GM18511 (cell line): ENCODE results near the gene PPM1N.
A peak's percentile ranks its signal among the peaks of the same experiment; 100 is the strongest.

Source experiments
- ATAC-seq: cut with Tn5 transposase; IDR thresholded peaks from one replicate; pipeline ENCODE4 v1.9.1; 2021; ENCODE audit warnings: mild to moderate bottlenecking, moderate library complexity; ENCODE audit not compliant: unreplicated experiment

PPM1N gene

GRCh38 chr19:45469945-45470761 lies 28.1 kb upstream of the PPM1N start:
- no peak for ATAC-seq

GRCh38 chr19:45470762-45471081 lies 27.5 kb upstream of the PPM1N start:
- ATAC-seq = no peak

DNA sequence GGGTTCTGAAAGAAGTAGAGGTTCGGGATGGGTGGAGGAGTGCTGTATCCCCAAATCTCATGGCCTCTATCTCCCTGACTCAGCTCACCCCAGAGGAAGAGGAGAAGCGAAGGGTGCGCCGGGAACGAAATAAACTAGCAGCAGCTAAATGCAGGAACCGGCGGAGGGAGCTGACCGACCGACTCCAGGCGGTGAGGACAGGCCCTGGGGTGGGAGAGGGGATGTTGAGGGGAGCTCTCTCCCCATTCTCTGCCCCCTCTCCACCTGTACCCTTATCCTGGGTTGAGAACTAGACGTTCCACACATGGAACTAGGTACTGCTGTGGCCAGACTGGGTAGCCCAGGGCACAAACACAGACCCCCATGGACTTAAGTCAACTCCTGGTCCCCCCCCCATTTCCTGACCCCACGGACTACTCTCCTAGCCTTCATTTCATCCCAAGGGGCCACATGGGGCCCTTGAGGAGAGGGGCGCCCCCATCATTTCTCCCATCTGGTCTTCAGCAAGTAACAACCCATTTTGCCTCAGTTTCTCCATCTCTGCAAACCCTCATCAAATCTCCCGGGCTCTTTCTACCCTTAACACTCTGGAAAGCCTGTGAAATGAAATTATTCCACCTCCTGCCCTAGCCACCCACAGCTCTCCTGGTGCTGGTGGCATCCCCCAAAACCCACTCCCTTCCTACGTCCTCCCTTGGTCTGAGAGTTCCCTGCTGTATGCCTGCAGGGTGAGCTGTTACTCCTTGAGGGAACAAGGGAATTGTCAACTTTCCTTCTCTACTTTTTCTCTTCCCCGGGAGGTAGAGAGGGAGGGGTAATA lies 26.9 kb upstream of the PPM1N start:
- ATAC-seq = no peak

DNA sequence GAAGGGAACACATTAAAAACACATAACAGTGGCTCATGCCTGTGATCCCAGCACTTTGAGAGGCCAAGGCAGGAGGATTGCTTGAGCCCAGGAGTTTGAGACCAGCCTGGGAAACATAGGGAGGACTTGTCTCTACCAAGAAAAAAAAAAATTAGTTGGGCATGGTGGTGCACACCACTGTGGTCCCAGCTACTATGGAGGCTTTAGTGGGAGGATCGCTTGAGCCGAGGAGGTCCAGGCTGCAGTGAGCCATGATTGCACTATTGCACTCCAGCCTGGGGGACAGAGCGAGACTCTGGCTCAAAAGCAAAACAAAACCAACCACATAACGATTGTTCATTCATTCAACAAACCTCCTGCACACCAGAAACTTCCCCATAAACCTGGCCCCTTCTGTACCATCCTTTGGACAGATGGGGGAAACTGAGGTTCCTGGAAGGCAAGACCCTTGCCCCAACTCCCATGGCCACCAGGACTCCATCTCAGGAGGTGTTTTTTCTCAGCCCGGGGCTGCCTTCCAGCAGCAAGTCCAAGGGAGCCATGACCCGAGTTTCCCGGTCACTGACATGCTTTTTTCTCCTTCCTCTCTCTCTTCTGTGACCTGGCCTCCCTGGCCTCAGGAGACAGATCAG lies 26.2 kb upstream of the PPM1N start:
- ATAC-seq = no peak

DNA sequence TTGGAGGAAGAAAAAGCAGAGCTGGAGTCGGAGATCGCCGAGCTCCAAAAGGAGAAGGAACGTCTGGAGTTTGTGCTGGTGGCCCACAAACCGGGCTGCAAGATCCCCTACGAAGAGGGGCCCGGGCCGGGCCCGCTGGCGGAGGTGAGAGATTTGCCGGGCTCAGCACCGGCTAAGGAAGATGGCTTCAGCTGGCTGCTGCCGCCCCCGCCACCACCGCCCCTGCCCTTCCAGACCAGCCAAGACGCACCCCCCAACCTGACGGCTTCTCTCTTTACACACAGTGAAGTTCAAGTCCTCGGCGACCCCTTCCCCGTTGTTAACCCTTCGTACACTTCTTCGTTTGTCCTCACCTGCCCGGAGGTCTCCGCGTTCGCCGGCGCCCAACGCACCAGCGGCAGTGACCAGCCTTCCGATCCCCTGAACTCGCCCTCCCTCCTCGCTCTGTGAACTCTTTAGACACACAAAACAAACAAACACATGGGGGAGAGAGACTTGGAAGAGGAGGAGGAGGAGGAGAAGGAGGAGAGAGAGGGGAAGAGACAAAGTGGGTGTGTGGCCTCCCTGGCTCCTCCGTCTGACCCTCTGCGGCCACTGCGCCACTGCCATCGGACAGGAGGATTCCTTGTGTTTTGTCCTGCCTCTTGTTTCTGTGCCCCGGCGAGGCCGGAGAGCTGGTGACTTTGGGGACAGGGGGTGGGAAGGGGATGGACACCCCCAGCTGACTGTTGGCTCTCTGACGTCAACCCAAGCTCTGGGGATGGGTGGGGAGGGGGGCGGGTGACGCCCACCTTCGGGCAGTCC lies 25.5 kb upstream of the PPM1N start:
- no peak for ATAC-seq

- ATAC-seq = no peak
Measured at GRCh38 chr19:45473367-45473681, 24.9 kb upstream of the PPM1N start.

- ATAC-seq = no peak
Measured at GRCh38 chr19:45473682-45474605, 24.3 kb upstream of the PPM1N start.

DNA sequence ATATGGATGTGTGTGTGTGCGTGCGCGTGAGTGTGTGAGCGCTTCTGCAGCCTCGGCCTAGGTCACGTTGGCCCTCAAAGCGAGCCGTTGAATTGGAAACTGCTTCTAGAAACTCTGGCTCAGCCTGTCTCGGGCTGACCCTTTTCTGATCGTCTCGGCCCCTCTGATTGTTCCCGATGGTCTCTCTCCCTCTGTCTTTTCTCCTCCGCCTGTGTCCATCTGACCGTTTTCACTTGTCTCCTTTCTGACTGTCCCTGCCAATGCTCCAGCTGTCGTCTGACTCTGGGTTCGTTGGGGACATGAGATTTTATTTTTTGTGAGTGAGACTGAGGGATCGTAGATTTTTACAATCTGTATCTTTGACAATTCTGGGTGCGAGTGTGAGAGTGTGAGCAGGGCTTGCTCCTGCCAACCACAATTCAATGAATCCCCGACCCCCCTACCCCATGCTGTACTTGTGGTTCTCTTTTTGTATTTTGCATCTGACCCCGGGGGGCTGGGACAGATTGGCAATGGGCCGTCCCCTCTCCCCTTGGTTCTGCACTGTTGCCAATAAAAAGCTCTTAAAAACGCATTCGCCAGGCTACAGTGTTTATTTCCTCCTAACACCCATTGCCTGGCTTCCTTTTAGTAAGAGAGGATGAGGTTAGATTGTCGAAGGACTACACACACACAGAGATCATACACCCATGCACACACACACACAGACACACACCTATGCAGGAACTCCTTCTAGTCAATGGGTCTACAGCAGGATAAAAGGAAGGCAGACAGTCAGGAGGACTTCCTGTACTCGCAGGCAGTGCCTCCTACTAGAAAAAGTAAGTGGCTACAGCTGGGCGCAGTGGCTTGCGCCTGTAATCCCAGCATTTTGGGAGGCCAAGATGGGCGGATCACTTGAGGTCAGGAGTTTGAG lies 23.4 kb upstream of the PPM1N start:
- no peak for ATAC-seq

DNA sequence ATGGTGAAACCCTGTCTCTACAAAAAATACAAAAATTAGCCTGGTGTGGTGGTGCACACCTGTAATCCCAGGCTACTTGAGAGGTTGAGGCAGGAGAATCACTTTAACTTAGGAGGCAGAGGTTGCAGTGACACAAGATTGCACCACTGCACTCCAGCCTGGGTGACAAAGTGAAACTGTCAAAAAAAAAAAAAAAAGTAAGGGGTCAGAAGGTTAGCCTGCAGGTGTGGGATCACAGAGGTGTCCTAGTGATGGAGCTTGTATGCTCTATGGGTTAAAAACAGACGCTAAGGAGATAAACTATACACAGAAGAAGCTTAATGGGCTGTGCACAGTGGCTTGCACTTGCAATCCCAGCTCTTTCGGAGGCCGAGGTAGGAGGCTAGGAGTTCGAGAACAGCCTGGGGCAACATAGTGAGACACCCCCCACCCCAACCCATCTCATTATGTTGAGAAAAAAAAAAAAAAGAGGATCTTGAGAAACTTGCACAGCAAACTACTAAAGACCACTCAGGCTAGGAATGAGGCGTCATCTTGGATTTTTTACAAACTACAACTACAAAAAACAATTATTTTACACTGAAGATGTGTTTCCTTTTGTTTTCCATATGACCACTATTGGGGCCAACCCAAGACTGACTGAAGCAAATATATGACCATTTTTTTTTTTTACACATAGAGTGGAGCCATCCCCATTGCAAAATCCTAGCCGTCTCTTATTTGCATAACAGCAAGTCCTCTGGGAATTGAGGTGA lies 22.5 kb upstream of the PPM1N start:
- no peak for ATAC-seq

DNA sequence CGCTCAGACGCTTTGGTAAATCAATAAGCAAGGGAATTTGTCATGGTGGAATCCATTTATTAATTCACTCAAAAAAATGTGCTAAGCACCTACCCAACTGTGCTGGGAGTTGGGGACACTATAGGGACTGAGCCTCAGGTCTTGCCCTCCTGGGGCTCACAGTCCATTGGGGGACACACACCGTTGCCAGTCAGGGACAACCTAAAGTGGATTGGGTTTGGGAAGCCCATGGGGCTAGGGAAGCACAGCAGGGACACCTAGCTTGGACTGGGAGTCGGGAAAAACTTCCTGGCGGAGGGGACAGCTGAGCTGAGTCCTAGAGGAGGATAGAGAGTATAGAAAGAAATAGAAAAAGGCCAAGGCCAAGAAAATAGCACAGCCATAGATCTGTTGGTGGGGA lies 21.9 kb upstream of the PPM1N start:
- no peak for ATAC-seq

- ATAC-seq = no peak
Measured at GRCh38 chr19:45477186-45477585, 21.1 kb upstream of the PPM1N start.

- peak; percentile 20 for ATAC-seq
Measured at GRCh38 chr19:45477713-45478453, 20.4 kb upstream of the PPM1N start.

DNA sequence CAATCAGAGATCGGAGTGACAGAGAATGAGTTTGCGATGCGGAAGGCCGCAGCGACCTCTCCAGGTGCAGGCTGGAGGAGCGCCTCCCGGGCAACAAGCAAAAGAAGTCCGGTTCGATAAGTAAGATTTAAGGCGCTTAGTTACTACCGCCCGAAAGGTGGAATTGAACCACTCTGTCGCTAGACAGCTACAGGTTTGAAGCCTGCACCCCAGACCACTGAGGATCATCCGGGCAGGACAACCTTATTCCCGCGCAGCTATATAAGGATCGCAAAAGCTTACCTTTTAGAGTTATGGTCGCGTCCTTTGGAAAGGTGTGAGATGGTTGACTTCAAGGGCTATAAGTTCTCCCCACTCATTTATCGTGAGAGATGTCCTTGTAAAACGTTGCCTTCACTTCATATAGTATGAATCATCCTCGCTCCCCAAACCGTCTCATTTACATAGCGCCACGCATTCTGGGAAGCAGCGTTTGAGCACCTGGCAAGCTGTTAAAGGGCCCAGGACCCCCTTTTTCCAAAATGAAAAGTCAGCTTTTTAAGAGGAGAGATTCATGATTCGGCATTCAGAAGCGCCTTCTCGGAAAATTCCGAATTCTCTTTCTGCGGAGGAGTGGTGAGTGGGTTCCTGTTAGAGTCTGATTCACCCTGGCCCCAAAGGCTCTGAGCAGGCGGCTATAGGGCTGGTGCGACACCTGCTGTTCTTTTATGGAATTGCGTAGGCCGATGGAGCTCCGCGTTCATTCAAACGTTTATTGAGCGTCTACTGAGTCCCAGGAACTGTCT lies 19.6 kb upstream of the PPM1N start:
- peak; percentile 75 for ATAC-seq

GRCh38 chr19:45483033-45483432 lies 15.2 kb upstream of the PPM1N start:
- no peak for ATAC-seq

DNA sequence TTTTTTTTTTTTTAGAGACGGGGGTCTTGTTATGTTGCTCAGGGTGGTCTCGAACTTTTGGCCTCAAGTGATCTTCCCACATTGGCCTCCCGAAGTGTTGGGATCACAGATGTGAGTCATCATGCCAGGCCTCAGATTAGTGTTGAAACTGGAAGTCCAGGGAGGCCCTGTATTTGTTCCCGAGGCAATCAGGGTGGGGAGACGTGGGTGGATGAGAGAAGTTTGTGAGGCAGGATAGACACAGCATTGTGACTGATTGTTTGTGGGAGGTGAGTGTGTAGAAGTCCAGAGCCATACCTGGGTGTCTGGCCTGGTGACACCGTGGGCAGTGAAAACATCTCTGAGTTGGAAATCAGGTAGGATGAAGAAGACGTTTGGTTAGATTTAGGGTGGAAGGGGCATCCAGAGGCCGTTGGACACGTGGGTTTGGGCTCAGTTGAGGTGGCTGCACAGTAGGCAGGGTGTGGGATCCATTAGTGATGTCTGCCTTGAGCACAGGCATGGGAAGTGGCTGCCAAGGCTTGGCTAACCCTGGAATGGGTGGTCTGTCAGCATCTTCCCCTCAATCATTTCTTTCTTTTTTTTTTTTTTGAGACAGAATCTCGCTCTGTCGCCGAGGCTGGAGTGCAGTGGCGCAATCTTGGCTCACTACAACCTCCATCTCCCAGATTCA lies 13.8 kb upstream of the PPM1N start:
- no peak for ATAC-seq

GRCh38 chr19:45485305-45486077 lies 12.8 kb upstream of the PPM1N start:
- ATAC-seq = peak; percentile 96
